ENCODE results near the gene EFHB.
"Not testable (repeated sequence)": the region's sequence is repeated elsewhere in the genome, so short reads cannot be mapped to it uniquely, and the experiment has no call there.

The EFHB gene

DNA sequence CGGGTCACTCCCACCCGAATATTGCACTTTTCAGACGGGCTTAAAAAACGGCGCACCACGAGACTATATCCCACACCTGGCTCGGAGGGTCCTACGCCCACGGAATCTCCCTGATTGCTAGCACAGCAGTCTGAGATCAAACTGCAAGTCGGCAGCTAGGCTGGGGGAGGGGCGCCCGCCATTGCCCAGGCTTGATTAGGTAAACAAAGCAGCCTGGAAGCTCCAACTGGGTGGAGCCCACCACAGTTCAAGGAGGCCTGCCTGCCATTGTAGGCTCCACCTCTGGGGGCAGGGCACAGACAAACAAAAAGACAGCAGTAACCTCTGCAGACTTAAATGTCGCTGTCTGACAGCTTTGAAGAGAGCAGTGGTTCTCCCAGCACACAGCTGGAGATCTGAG, 78.7 kb downstream of the EFHB start:
- not testable (repeated sequence) for DNase-seq (ENCODE audit: low read depth in 4 of 4, low spot score in 1 of 4)

DNA sequence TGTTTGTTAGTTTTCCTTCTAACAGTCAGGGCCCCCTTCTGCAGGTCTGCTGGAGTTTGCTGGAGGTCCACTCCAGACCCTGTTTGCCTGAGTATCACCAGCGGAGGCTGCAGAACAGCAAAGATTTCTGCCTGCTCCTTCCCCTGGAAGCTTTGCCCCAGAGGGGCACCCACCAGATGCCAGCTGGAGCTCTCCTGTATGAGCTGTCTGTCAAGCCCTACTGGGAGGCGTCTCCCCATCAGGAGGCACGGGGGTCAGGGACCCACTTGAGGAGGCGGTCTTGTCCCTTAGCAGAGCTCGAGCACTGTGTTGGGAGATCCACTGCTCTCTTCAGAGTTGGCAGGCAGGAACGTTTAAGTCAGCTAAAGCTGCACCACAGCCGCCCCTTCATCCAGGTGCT, 87.4 kb downstream of the EFHB start:
- not testable (repeated sequence) for DNase-seq (ENCODE audit: low read depth in 4 of 4, low spot score in 1 of 4)
